GM19043 (cell line): ENCODE results near the gene SOS1.
"Not testable (repeated sequence)": the region's sequence is repeated elsewhere in the genome, so short reads cannot be mapped to it uniquely, and the experiment has no call there.

ENCODE experiments used
- ATAC-seq: cut with Tn5 transposase; IDR thresholded peaks from one replicate; pipeline ENCODE4 v1.9.1; 2021; ENCODE audit warnings: low read depth; ENCODE audit not compliant: unreplicated experiment

The SOS1 gene

GRCh38 chr2:39120771-39121522 is at the start of gene SOS1:
Gene SOS1 (minus strand): TSS chr2:39121051. CDS start chr2:39120422, 629 bp downstream.
- ATAC-seq: peak; percentile 42

GRCh38 chr2:39164089-39164488 is 43.2 kb upstream of the SOS1 start:
- no peak for ATAC-seq

GRCh38 chr2:39160982-39161381 is 40.1 kb upstream of the SOS1 start:
- ATAC-seq: no peak

GRCh38 chr2:39159283-39159682 is 38.4 kb upstream of the SOS1 start:
- ATAC-seq: no peak

- no peak for ATAC-seq
Observed at GRCh38 chr2:39158351-39158750, 37.5 kb upstream of the SOS1 start.

GRCh38 chr2:39156846-39157245 is 36.0 kb upstream of the SOS1 start:
- no peak for ATAC-seq

GRCh38 chr2:39156107-39156506 is 35.3 kb upstream of the SOS1 start:
- ATAC-seq: no peak

- not testable (repeated sequence) for ATAC-seq
Observed at GRCh38 chr2:39155573-39155972, 34.7 kb upstream of the SOS1 start.

GRCh38 chr2:39154944-39155343 is 34.1 kb upstream of the SOS1 start:
- ATAC-seq: no peak

- ATAC-seq: no peak
Observed at GRCh38 chr2:39153312-39153711, 32.5 kb upstream of the SOS1 start.

- ATAC-seq: no peak
Observed at GRCh38 chr2:39152504-39152903, 31.7 kb upstream of the SOS1 start.

GRCh38 chr2:39150890-39151497 is 30.1 kb upstream of the SOS1 start:
- no peak for ATAC-seq

GRCh38 chr2:39150102-39150562 is 29.3 kb upstream of the SOS1 start:
- no peak for ATAC-seq

GRCh38 chr2:39146630-39147029 is 25.8 kb upstream of the SOS1 start:
- ATAC-seq: no peak

GRCh38 chr2:39145906-39146421 is 25.1 kb upstream of the SOS1 start:
- ATAC-seq: no peak

- ATAC-seq: no peak
Observed at GRCh38 chr2:39144416-39144815, 23.6 kb upstream of the SOS1 start.

- no peak for ATAC-seq
Observed at GRCh38 chr2:39142904-39143605, 22.2 kb upstream of the SOS1 start.

- ATAC-seq: no peak
Observed at GRCh38 chr2:39141334-39142271, 20.8 kb upstream of the SOS1 start.

GRCh38 chr2:39140948-39141333 is 20.1 kb upstream of the SOS1 start:
- ATAC-seq: not testable (repeated sequence)

GRCh38 chr2:39140322-39140847 is 19.5 kb upstream of the SOS1 start:
- no peak for ATAC-seq
